ENCODE data around the gene ARID3C.

DNA sequence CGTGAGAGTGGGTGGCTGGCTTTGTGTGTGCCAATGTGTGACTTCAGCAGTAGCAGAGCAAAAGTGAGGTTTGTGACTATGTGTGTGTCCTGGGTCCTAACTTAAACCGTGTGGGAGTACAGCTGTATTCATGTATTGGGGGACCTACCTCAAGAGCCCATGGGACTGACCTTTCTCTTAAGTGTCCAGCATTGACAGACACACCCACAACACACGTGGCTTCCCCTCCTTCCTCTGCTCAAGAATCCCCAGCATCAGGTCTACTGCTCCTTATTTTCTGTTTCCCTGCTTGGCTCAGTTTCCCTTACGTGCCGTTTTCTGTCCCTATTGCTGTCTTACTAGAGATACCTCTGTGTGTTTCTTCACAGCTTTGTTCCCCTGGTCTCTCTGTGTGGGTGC, 23.7 kb upstream of the ARID3C start:
- TF ChIP-seq TAF1 (IDR thresholded peaks at IDR 0.05; ENCODE audit: borderline replicate concordance, low read depth, low read length) (no peak), CTCF (IDR thresholded peaks at IDR 0.05) (no peak), ELF1 (IDR thresholded peaks at IDR 0.05) (no peak), MAX (IDR thresholded peaks at IDR 0.05; ENCODE audit: low read depth) (no peak), SIN3A (IDR thresholded peaks at IDR 0.05; ENCODE audit: borderline replicate concordance, low read depth, low read length) (no peak), SMC3 (IDR thresholded peaks at IDR 0.05; ENCODE audit: low read depth, low read length) (no peak), REST (IDR thresholded peaks at IDR 0.05; ENCODE audit: low read depth, low read length) (no peak), POLR2AphosphoS5 (IDR thresholded peaks at IDR 0.05; ENCODE audit: low read depth, low read length) (no peak), RCOR1 (IDR thresholded peaks at IDR 0.05; ENCODE audit: low read length) (no peak), CHD2 (IDR thresholded peaks at IDR 0.05; ENCODE audit: low read length, partially characterized antibody) (no peak), NRF1 (IDR thresholded peaks at IDR 0.05; ENCODE audit: low read depth, low read length) (no peak)
- TF ChIP-seq, protein P1, sequence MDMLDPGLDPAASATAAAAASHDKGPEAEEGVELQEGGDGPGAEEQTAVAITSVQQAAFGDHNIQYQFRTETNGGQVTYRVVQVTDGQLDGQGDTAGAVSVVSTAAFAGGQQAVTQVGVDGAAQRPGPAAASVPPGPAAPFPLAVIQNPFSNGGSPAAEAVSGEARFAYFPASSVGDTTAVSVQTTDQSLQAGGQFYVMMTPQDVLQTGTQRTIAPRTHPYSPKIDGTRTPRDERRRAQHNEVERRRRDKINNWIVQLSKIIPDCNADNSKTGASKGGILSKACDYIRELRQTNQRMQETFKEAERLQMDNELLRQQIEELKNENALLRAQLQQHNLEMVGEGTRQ (IDR thresholded peaks at IDR 0.05; ENCODE audit: borderline replicate concordance, low read depth, low read length): no peak
- TF ChIP-seq, protein P2, sequence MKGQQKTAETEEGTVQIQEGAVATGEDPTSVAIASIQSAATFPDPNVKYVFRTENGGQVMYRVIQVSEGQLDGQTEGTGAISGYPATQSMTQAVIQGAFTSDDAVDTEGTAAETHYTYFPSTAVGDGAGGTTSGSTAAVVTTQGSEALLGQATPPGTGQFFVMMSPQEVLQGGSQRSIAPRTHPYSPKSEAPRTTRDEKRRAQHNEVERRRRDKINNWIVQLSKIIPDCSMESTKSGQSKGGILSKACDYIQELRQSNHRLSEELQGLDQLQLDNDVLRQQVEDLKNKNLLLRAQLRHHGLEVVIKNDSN (IDR thresholded peaks at IDR 0.05; ENCODE audit: borderline replicate concordance, low read depth): no peak
